ENCODE results near the gene RGL1. TPM values are rescaled to one million over a fixed set of nuclear protein-coding genes. Genes with fewer than 3 reads are reported as not detected.

Gene RGL1
- total and polyA plus RNA-seq, 9 of the 15 experiments (the other 6 are each of a cell fraction or from before 2014, with no cell fraction given) = under 0.01 to 0.07 (median 0.04) TPM

- no peak overlapping the region for H2AFZ ChIP-seq (ENCODE audit: low read depth, low read length)
- intact Hi-C loops (cut with micrococcal nuclease) (no loop called here), in situ Hi-C loops (cut with MboI) (no loop called here)
- DNase-seq (ENCODE audit: extremely low read depth in 1 of 4, low spot score in 3 of 4) = no peak
- no peak overlapping the region for H3K27ac ChIP-seq (ENCODE audit: extremely low read depth, low read depth, low read length)
- H3K9ac ChIP-seq (ENCODE audit: insufficient read depth in 1 of 2, low read depth in 2 of 2, low read length in 2 of 2) = no peak overlapping the region
- H3K9me3 ChIP-seq (replicated peaks; ENCODE audit: control insufficient read depth, insufficient read depth, low read depth, low read length) = no peaks in the 10 kb centered on the region
- H3K4me1 ChIP-seq (replicated peaks in 1 of 2; ENCODE audit: control insufficient read depth in 2 of 2, insufficient read depth in 2 of 2, low read length in 2 of 2) = no peaks in the 10 kb centered on the region
- CTCF ChIA-PET (ENCODE audit: low intra/inter-chr PET ratio) = no interaction called here
- H3K4me3 ChIP-seq = no peak overlapping the region
- FAIRE-seq = no peak
- H3K79me2 ChIP-seq (ENCODE audit: control insufficient read depth, insufficient read depth, low read length) = no peaks in the 10 kb centered on the region
- peaks cover 0 to 15% of the 10 kb centered on the region in 2 experiments; a peak in 2 of 5 replicates for H3K27me3 ChIP-seq (ENCODE audit: control insufficient read depth in 2 of 2, insufficient read depth in 2 of 2, low read length in 2 of 2)
- BruUV-seq (replicated peaks) = no TSS peak
- POLR2A ChIA-PET = no interaction called here
- ATAC-seq = no peak
- no peak overlapping the region for H3K4me2 ChIP-seq (ENCODE audit: insufficient read depth, low read length)
- H3K36me3 ChIP-seq (ENCODE audit: control insufficient read depth, insufficient read depth, low read length) = no peaks in the 10 kb centered on the region
- H3K9me1 ChIP-seq (ENCODE audit: control insufficient read depth, insufficient read depth, low read length) = no peaks in the 10 kb centered on the region
- no peaks in the 10 kb centered on the region for H4K20me1 ChIP-seq (replicated peaks; ENCODE audit: control insufficient read depth, insufficient read depth, low read length)
- TF ChIP-seq ZNF766 (CRISPR knock-in tag; conservative IDR thresholded peaks at IDR 0.05) (no peak), HNRNPH1 (optimal IDR thresholded peaks at IDR 0.05; ENCODE audit: low read depth, low read length) (no peak), ZNF354B (CRISPR knock-in tag; IDR thresholded peaks at IDR 0.05) (no peak), CTCFL (IDR thresholded peaks at IDR 0.05; ENCODE audit: borderline replicate concordance, insufficient read depth, low read depth, low read length, poor library complexity, severe bottlenecking) (no peak), ZNF699 (CRISPR knock-in tag; IDR thresholded peaks at IDR 0.05; ENCODE audit: insufficient replicate concordance) (no peak), MNT (conservative IDR thresholded peaks at IDR 0.05) (no peak), GTF2E2 (tag; IDR thresholded peaks at IDR 0.05) (no peak), COPS2 (conservative IDR thresholded peaks at IDR 0.05) (no peak), PCBP2 (IDR thresholded peaks at IDR 0.05; ENCODE audit: low read depth, low read length, poor library complexity, severe bottlenecking) (no peak), NFIC (IDR thresholded peaks at IDR 0.05) (no peak), ZNF445 (CRISPR knock-in tag; IDR thresholded peaks at IDR 0.05; ENCODE audit: low read depth) (no peak), SMAD1 (IDR thresholded peaks at IDR 0.05; ENCODE audit: low read depth, low read length, partially characterized antibody) (no peak), ZNF133 (CRISPR knock-in tag; IDR thresholded peaks at IDR 0.05) (no peak), SOX6 (IDR thresholded peaks at IDR 0.05) (no peak), THRAP3 (IDR thresholded peaks at IDR 0.05; ENCODE audit: borderline replicate concordance) (no peak), FOXJ2 (tag; IDR thresholded peaks at IDR 0.05) (no peak), RBM14 (IDR thresholded peaks at IDR 0.05; ENCODE audit: borderline replicate concordance, insufficient read depth, low read depth, low read length) (no peak)
- TF ChIP-seq, protein P1, sequence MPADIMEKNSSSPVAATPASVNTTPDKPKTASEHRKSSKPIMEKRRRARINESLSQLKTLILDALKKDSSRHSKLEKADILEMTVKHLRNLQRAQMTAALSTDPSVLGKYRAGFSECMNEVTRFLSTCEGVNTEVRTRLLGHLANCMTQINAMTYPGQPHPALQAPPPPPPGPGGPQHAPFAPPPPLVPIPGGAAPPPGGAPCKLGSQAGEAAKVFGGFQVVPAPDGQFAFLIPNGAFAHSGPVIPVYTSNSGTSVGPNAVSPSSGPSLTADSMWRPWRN (IDR thresholded peaks at IDR 0.05; ENCODE audit: low read depth) = no peak
Measured at GRCh38 chr1:183863852-183864251, 58.9 kb downstream of the RGL1 start.

Data from K562 (cell line).